ENCODE data around the gene IL17RE. TPM values are rescaled to one million over a fixed set of nuclear protein-coding genes. Genes with fewer than 3 reads are reported as not detected.

IL17RE gene
- total RNA-seq, 1 donor from 2014 or later, result 22.6 TPM

- Histone ChIP-seq H3K4me3 (no peak overlapping the region), H3K36me3 (no peaks in the 10 kb centered on the region), H3K27me3 (no peaks in the 10 kb centered on the region), H3K4me1 (no peaks in the 10 kb centered on the region), H3K9me3 (no peaks in the 10 kb centered on the region), H3K27ac (no peak overlapping the region)
- ATAC-seq (no peak), DNase-seq (no peak)
- intact Hi-C loops (cut with DNase I), result no loop called here
- no peak for TF ChIP-seq CTCF (IDR thresholded peaks at IDR 0.05)
Measured at GRCh38 chr3:9878700-9879099, 23.9 kb upstream of the IL17RE start.

- H3K36me3 ChIP-seq, result no peaks in the 10 kb centered on the region
- H3K4me1 ChIP-seq, result no peaks in the 10 kb centered on the region
- no peak within 1 kb of the TSS for H3K4me3 ChIP-seq
- intact Hi-C loops (cut with DNase I), result no loop called here
- no peak for DNase-seq
- no peak for TF ChIP-seq CTCF (IDR thresholded peaks at IDR 0.05)
- no peaks in the 10 kb centered on the region for H3K27me3 ChIP-seq
- ATAC-seq, result no peak
- no peak within 1 kb of the TSS for H3K27ac ChIP-seq
- H3K9me3 ChIP-seq, result no peaks in the 10 kb centered on the region
Measured at GRCh38 chr3:9879830-9880549, 22.7 kb upstream of the IL17RE start, which contains the start of gene CIDEC. TSS of gene CIDEC (minus strand) at chr3:9880253. CDS start at chr3:9878486, 1,767 bp downstream.

GRCh38 chr3:9881441-9881840 is 21.2 kb upstream of the IL17RE start:
- intact Hi-C loops (cut with DNase I), result no loop called here
- TF ChIP-seq CTCF (IDR thresholded peaks at IDR 0.05), result no peak
- no peak for DNase-seq
- Histone ChIP-seq H3K27me3 (no peaks in the 10 kb centered on the region), H3K4me3 (no peak overlapping the region), H3K9me3 (no peaks in the 10 kb centered on the region), H3K4me1 (no peaks in the 10 kb centered on the region), H3K36me3 (no peaks in the 10 kb centered on the region), H3K27ac (no peak overlapping the region)
- no peak for ATAC-seq

DNA sequence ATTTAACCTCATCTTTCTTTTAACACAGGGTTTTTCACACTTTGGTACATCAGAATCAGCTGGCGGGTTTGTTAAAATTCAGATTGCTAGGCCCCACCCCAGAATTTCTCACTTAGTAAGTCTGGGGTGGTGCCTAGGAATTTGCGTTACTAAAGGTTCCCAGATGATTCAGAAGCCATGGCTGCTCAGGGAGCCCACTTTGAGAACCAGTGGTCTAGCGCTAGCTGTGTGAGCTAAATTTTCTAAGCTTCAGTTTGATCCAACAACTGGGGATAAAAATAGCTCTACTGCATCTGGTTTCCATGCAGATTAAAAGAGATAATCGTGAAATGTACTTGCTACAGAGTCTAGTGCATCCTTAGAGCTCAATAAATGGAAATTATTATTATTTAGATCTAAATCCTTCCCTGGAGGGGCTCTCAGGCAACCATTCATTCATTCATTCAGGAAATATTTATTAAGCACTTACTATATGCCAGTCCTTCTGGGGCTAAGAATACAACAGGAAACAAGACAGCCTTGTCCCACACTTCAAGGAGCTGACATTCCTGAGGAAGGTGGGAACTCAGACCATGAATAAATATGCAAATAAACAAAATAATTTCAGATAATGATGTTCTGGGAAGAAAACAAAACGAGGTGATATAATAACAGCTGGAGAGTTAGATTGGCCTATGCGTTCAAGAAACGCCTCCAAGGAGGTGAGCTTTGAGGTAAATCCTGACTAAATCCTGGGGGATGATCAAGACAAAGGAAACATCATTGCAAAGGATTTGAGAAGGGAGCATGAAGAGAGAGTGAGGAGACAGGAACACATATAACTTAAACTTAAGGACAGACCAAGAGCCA is 18.7 kb upstream of the IL17RE start:
- ATAC-seq (no peak), DNase-seq (no peak)
- Histone ChIP-seq H3K4me1 (no peaks in the 10 kb centered on the region), H3K36me3 (no peaks in the 10 kb centered on the region), H3K9me3 (no peaks in the 10 kb centered on the region), H3K27me3 (no peaks in the 10 kb centered on the region), H3K4me3 (no peak overlapping the region), H3K27ac (no peak overlapping the region)
- intact Hi-C loops (cut with DNase I), result no loop called here
- TF ChIP-seq CTCF (IDR thresholded peaks at IDR 0.05), result no peak

DNA sequence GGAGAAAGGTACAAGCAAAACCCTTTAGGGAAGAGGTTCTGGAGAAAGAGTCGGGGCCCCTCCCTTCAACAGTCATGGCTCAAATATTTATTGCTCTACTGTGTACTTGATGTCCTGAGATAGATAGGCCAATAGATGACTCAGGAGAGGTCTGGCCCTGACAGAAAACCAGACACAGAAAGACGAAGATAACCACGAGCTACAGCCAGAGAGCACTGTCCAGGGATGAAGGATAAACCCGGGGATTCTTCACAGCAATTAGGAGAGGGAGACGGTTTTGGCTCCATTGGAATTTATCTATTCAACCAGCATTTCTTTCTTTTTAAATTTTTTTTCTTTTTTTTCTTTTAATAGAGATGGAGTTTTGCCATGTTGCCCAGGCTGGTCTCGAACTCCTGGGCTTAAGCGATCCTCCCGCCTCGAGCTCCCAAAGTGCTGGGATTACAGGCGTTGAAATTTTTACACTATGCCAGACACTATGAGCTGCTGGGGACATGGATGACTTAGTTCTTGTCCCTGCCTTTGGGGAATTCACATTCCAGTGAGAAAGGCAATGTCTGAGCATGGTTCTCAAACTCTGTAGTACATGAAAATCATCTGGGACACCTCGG is 18.0 kb upstream of the IL17RE start:
- H3K9me3 ChIP-seq, result no peaks in the 10 kb centered on the region
- H3K4me1 ChIP-seq, result no peaks in the 10 kb centered on the region
- no peak overlapping the region for H3K4me3 ChIP-seq
- no peaks in the 10 kb centered on the region for H3K27me3 ChIP-seq
- intact Hi-C loops (cut with DNase I), result no loop called here
- no peaks in the 10 kb centered on the region for H3K36me3 ChIP-seq
- no peak overlapping the region for H3K27ac ChIP-seq
- no peak for TF ChIP-seq CTCF (IDR thresholded peaks at IDR 0.05)
- peak; percentile 39 for ATAC-seq
- DNase-seq, result no peak
